HG03095 (cell line): ENCODE measurements around the gene VASN.

Source experiments
- ATAC-seq: cut with Tn5 transposase; IDR thresholded peaks from one replicate; pipeline ENCODE4 v1.9.1; 2021; ENCODE audit warnings: moderate library complexity; ENCODE audit not compliant: unreplicated experiment

VASN gene

DNA sequence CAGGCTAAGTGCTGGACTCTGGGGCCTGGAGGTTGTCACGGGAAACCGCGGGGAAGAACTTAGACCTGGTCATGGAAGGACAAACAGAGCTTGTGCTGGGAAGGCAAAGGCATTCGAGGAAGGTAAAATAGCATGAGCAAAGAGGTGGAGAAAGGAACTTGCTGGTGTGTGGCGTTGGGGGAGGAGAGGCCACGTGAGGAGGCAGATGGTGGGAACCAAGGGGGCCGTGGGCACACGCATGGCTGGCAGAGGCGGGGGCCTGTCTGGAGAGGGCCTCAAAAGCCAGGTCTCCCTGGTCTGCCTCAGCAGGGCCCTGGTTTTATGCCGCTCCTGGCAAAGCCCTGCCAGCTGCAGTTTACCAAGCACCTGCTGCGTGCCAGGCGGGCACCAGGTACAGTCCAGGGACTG, 29.4 kb downstream of the VASN start:
- no peak for ATAC-seq

DNA sequence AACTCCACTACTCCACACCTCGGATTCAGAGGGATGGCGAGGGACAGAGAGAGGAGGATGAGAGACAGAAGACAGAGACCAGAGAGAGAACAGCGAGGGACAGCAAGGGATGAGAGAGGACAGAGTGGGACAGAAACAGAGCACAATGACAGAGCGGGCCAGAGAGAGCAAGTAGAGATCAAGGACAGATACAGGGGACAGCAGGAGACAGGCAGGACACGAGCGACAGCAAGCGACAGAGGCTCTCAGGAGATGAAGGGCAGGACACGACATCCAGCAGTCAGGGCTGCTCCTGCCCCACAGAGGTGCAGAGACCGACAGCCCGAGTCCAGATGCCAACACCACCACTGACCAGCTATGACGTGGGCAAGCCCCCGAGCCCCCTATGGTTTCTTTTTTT, 29.9 kb downstream of the VASN start:
- ATAC-seq: no peak

DNA sequence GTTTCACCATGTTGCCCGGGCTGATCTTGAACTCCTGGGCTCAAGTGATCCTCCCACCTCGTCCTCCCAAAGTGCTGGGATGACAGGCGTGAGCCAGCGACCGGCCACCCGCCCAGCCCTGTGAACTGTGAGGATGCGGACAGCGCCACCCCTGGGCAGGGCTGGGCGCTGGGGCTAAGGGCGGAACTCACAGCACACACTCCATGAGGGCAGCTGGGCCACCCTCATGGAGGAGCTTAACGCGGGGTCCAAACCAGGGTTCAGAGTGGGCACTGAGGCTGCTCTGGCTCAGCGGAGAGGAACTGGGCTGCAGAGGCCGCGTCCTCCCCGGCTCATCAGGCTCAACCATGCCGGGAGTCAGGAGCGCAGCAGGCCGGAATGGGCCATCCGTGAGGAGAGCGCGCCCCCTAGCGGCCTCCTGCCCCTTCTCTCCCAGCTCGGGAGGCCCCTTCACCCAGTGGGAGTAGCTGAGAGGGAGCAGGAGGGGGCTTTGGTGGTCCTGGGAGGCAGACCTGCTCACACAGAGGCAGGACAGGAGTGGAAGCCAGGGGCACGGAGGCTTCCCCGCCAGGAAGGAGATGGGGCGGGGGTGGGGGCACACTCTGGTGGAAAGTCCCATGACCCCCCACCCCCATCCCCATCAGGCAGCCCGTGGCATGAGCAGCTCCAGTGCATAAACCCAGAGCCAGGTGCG, 30.9 kb downstream of the VASN start:
- no peak for ATAC-seq

DNA sequence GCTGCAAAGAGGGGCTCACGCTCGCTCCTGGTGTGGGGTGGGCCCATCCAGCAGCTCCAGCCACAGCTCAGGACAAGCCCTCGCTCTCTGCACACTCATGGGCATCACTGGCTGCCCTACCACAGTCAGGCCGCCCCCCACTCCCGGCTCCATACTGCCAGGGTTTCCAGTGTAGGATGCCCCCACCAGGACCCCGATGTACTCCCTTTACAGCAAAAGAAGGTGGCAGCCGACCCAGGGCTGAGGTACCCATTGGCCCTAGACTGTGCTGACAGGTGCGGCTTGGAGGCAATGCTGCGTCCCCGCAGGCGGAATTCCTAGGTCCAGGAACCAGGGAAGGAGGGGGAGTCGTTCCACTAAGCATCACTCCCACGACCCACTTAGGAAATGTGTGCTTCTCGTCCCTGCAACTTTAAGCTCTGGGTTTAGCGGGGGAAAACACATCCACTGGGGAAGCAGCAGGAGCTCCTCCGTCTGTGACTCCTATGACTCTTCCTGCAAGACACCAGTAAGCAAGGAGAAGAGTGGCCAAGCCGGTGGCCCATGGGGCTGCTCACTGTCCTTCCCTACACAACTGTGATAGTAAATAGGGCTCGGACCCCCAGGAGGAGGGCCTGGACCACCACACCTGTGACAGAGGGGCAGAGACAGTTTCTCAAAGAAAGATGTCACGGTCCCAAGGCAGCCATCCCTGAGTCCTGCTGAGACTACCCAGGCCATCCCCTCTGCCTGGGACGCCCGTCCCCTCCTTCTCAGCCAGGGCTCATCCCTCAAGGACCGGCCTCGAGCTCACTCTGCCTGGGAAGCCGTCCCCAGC, 31.7 kb downstream of the VASN start:
- no peak for ATAC-seq

DNA sequence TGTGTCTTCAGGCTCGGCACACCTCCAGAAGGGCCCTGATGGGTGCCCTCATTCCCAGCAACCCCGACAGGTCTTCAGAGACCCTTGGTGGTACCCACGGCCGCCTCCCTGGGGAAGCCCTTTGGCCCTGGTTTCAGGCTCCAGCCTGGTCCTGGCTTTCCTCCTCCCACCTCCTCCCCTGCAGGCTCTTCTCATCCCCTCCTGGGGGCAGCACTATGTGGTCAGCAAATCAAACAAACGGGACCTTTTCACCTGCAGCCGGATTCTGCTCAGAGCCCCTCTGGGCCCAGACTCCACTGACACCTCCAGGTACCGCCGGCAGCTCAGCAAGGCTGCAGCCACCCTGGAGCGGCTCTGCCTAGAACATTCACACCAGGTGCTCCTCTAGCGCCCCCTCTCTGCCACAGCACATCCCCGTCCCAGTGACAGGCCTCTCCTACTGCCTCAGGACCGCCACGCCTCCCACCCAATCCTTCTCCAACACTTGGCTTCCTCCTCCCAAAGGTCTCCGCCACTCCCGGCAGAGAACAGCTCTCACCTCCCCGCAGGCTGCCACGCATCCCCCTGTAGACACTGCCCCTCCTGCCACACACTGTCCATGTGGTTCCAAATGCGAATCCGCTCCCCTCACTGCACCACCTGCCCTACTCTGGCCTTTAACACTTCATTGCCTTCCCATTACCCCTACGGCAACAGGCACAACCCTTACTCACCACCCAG, 32.8 kb downstream of the VASN start:
- ATAC-seq: no peak

DNA sequence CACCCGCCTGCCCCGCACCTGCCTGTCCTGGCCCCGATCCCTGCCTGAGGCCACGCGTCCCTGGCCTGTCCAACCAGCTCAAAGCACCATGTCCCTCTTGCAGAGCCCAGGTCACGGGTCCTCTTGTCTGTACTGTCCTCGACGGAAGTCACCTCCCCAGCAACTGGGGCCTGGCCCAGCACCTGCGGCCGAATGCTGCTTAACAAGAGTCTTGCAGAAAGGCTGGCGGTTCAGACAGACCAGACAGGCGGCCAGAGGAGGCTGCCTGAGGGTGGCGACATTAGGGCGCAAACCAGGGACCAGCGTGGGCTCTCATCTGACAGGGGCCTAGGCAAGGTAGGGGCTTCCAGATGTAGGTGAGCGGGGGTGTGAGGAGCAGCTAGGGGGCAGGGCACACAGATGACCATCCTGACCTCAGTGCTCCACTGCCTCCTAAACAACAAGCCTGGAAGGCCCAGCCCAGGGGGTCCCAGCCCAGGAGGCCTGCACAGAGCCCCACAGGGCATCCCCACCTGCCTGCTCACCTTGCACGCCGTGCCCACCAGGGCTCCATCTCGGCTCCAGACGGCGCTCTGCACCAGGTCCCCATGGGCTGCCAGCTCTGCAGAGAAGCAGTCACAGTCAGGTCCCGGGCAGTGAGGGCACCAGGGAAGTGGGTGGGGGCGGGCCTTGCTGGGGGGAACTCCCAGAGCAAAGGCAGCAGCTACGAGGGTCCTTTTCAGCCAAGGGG, 33.5 kb downstream of the VASN start:
- ATAC-seq: no peak

DNA sequence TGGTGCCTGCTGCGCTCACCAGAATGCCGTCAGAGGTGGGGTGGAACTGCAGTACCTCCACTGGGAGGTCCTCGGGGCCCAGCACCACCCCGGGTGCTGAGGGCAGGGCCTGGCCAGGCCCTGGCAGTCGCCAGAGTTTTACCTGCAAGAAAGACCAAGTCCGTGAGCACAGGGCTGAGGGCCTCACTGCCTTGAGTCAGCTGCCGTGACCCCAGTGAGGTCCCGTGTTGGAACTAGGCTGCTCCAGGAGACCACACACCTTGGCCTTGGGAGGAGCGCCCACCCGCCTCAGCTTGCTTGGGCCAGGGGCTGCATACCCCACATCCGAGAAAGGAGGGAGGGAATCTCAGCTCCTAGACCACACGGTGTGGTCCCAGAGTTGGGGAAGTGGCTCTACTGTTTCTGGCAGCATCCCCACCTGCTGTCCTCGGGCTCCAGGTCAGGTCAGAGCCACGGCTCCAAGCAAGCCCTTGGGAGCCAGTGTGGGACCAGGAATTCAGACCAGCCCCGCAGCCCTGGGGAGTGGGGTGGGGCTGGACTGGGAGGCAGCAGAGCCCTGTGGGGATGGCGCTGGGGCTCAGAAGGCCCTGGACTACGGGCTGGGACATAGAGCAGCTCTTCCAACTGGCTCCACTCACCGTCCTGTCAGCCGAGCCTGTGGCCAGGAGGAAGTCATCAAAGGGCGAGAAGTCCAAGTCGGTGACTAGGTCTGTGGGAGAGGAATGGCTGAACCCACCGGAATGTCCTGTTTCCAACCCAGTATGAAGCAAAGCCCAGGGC, 36.1 kb downstream of the VASN start:
- ATAC-seq: no peak

DNA sequence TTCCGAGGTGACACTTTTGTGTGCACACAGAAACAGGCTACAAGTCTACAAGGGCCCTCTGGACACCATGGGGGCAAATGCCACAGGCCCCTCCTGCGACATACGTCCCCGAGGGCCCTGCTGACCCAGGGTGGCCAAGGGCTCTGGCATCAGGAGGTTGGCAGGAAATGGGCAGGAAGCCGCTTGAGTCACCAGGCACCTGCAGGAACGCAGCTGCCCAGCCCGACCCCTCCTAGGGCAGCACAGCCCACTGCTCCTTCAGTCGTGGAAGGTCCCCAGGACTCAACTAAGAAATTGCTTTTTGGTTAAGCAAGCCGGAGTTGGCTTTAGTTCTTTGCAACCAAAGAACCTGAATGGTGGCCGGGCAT, 36.7 kb downstream of the VASN start:
- ATAC-seq: no peak

DNA sequence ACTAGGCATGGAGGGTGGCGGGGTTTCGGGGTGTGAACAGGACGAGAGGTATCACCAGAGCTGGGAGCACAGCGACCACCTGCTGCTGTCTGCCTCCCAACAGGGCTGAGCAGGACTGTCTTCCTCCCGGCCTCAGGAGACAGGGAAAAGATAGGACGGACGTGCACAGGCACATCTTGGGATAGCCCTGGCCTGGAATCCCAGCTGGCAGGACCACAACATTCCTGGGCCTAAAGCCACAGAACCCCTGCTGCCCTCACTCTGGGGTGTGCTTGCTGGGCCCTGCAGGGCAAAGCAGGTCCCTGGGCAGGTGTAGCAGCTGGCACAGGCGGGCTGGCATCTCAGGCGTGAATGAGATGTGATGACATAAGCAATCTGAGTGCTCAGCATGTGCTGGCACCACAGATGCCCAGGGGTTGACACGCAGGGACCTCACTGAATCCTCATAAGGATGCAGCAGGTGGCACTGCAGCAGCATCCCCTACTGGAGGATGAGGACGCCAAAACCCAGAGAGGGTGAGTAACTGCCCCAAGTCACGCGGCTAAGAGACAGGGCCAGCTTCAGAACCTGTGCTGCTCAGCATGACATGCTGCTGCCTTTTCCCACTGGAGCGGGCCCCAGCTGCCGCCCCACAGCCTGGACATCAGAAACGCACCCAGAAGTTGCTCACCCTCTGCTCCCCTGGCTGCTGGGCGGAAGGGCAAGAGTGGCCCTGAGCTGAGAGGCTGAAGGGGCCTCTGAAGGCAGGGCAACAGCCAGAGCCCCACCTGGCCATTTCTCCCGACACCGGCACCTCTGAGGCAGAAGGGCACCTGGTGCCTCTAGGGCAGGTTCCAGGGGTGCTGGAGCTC, 37.7 kb downstream of the VASN start:
- ATAC-seq: no peak

DNA sequence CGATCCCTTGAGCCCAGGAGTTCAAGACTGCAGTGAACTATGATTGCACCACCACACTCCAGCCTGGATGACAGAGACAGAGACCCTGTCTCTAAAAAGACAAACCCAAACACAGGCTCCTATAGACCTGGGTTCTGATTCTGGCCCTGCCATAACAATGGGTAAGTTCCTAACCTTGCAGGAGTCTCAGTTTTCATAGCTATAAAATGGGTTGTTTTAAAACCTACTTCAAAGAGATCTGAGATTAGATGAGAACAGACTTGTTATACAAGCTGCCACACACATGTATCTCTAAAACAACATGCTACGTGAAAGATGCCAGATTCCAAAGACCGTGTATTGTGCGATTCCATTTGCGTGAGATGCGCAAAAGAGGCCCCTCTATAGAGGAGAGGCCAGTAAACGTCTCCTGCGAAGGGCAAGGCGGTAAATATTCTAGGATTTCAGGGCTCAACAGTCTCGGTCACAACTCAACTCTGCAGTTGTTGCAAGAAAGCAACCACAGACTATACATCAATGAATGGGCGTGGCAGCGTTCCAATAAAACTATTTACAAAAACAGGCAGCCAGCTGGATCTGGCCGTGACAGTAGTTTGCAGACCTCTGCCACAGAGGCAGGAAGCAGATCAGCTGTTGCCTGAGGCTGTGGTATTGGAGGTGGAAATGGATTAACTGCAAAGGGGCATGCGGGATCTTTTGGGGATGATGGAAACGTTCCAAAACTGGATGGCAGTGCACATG, 38.9 kb downstream of the VASN start:
- no peak for ATAC-seq

DNA sequence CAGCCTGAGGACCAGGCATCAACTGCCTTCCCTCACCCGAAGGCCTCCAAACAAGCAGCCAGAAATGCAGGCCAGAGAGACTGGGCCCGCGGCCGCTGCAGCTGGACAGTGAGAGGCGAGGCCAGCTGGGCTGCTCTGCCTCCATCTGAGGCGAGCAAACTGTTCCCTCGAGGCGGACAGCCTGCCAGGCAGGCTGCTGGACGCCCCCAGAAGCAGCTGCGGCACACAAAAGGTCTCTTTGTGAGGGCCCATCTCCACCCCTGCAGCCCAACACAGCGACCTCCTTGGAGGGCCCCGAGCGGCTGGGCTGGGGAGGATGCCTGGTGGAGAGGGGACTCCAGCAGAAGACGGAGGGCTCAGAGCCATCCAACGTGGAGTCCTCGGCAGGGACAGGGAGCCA, 40.0 kb downstream of the VASN start:
- no peak for ATAC-seq

DNA sequence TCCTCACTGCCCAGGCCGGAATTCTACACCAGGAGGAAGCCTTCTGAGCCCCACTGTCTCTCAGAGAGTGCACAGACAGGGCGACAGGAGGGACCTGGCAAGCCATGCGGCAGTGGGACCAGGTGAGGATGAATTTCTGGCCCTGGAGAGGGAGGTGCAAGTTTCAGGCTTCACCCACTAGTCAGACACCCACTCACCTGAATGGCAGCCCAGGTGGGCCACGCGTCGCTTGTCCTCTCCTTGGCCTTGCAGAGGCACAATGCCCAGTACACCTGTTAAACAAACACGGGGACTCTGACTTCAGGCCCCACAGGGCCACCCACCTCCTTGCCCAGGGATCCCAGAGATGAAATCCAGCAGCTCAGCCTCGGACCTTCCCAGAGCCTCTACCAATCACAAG, 40.5 kb downstream of the VASN start:
- ATAC-seq: no peak

DNA sequence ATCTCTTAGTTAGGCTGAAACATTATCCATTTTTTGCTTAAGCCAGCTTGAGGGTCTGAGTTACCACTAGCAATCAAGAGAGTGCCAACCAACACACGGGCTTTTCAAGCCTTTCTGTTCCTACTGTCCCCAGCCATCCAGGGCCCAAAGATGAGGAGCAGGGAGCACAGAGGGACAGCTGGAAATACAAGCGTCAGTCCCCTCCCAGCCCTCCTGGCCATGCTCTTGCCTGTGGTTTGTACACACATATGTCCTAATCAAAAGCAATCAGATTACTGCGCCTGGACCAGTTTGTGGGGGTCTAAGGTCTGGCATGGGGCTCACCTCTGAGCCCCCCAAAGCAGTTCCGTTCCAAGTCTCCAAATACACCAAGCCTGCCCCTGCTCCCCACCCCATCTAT, 41.2 kb downstream of the VASN start:
- no peak for ATAC-seq

DNA sequence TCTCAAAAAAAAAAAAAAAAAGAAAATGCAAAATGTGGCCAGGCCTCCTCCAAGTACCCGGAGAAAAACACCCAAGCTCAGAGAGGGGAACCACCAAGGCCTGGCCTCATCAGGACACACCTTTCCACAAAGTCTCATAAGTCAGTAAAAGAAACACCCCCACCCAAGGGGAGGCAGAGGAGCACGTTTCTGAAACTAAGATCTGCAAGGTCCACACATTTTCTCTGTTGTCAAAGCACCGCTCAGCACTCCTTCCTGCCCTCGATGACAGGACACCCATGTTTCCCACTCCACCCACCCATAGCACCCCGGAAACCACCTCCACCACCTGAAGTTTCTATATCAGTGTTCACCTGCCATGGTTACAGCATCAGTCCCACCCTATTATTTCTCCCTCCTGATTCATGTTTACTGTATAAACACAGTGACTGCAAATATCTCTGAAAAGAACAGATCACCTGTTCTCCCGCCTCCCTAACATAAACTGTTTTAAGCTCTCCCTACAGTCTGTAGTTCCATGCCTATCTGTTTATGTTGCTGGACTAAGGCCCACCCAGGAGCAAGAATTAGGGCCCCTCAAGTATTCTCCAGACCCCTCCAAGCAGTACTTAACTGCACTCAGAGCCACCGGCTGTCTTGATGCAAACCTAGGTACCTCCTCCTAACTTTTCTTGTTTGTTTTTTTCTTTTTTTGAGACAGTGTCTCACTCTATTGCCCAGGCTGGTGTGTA, 42.7 kb downstream of the VASN start:
- ATAC-seq: peak; percentile 54

DNA sequence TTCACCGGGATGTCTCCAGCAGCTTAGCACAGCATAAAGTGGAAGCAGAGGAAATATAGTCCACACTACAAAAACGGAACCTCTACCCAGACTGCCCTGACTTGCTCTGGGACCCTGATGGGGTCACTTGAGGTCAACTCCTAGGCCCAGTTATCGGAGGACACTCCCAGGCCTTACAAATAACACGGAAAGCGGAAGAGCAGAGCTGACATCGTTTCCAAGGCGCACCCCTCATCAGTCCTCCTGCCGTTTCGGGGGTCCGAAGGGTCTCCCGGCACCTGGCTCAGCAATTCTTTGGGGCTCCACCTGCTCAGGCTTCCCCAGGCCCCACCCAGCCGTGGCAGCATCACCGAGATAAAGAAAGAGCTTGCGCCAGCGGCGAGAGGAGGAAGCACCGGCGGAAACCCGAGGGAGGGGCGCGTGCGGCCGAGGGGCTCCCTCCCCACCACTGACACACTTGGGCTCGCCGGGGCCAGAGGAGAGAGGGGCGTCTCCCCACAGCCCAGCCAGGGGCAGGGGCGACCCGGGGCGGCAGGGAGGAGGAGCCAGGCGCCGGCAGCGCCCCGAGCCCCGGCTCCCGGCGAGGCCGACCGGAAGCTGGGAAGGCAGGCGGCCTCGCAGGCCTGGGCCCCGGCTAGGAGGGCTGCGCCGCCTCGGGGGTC, 44.0 kb downstream of the VASN start:
- ATAC-seq: no peak

DNA sequence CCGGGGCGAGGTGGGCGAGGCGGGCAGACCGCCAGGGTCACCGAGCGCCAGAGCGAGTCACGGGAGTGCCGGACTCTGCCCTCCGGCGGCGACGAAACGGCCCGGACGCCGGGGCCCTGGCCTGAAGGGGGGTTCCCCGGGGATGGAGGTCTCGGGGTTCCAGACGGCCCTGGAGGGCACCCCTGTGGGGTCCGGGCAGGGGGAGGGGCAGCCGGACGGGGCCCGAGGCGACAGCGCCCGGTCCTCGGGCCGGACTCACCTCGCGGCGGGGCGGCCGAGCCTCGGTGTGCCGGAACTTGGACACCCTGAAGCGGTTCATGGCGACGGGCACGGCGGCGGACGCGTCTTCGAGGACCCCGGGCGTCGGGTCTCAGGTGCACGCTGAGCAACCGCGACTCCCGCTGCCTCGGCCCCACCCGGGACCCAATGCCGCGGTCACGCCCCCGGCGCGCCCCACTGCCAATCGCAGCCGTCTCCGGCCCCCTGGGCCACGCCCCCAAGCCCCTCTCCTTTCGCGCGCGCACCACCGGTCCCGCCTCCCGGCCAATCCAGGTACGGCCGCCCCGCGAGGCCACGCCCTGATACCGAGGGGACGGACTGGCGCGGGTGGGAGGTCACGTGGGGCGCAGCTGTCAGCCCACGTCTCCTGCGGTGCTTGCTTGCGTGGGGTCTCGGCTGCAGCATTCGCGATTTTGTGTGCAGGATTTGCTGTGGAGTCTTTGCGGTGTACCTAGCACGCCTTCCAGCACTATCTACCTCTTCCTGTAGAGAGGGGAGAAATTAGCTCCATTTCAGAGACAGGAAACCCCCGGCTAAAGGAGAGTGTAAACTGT, 44.8 kb downstream of the VASN start, which contains the start of gene CORO7:
Gene CORO7 (minus strand): TSS at position 397 of the 833 bp plus-strand sequence. CDS start 78 bp downstream, at position 319.
- peak; percentile 61 for ATAC-seq
